Body of pancreas (tissue), 4 donors: ENCODE data around the gene SYT8.

ENCODE experiments used
- CTCF ChIP-seq, 7 experiments: fragments of 450-650 bp in 4 of 7; fragments of 200-600 bp in 3 of 7; sonication (generic) in 3 of 7; IDR thresholded peaks; one replicate each; pipeline ENCODE4 v1.5.1; 2016 to 2019; ENCODE audit warnings: antibody characterized with exemption in 7 of 7
- POLR2A ChIP-seq, 3 donors: fragments of 450-650 bp; IDR thresholded peaks; one replicate each; pipeline ENCODE4 v1.6.1; 2016; ENCODE audit warnings: antibody characterized with exemption in 3 of 3, mild to moderate bottlenecking in 2 of 3

- no peak for TF ChIP-seq CTCF (IDR thresholded peaks at IDR 0.05)
- TF ChIP-seq POLR2A (IDR thresholded peaks at IDR 0.05), result no peak
Measured at GRCh38 chr11:1846453-1846932, 11.7 kb downstream of the SYT8 start.
